ENCODE data around the gene TMCC2.

GRCh38 chr1:205268846-205269680 is 41.3 kb downstream of the TMCC2 start:
- TF ChIP-seq CTCF (IDR thresholded peaks at IDR 0.05) (no peak), EZH2 (IDR thresholded peaks at IDR 0.05) (no peak), EZH2phosphoT487 (IDR thresholded peaks at IDR 0.05) (no peak)

All from neural progenitor cell (in vitro differentiated cells).